Jurkat, Clone E6-1 (cell line): Measurements from ENCODE around the gene TASL. TPM values are rescaled to one million over a fixed set of nuclear protein-coding genes. Genes with fewer than 3 reads are reported as not detected.
"Not testable (repeated sequence)": the region's sequence is repeated elsewhere in the genome, so short reads cannot be mapped to it uniquely, and the experiment has no call there.

Experiments used
- DNase-seq: peaks from one replicate; pipeline ENCODE4 v3.0.0-alpha.2; 2011; ENCODE audit warnings: low read depth, low spot score
- H3K4me3 ChIP-seq: 2 replicates; pipeline ENCODE4 v1.5.1; 2011; ENCODE audit warnings: mild to moderate bottlenecking, low read length, control low read depth, moderate library complexity
- polyA plus RNA-seq: library from polyadenylated mRNA; unstranded; fragments of >200 nt; gene quantifications from one replicate; pipeline ENCODE4 v1.2.1, GENCODE V29; 2012; ENCODE audit warnings: missing spikeins; ENCODE audit not compliant: insufficient read length, insufficient read depth

TASL gene, protein sequence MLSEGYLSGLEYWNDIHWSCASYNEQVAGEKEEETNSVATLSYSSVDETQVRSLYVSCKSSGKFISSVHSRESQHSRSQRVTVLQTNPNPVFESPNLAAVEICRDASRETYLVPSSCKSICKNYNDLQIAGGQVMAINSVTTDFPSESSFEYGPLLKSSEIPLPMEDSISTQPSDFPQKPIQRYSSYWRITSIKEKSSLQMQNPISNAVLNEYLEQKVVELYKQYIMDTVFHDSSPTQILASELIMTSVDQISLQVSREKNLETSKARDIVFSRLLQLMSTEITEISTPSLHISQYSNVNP
- polyA plus RNA-seq: not detected

DNA sequence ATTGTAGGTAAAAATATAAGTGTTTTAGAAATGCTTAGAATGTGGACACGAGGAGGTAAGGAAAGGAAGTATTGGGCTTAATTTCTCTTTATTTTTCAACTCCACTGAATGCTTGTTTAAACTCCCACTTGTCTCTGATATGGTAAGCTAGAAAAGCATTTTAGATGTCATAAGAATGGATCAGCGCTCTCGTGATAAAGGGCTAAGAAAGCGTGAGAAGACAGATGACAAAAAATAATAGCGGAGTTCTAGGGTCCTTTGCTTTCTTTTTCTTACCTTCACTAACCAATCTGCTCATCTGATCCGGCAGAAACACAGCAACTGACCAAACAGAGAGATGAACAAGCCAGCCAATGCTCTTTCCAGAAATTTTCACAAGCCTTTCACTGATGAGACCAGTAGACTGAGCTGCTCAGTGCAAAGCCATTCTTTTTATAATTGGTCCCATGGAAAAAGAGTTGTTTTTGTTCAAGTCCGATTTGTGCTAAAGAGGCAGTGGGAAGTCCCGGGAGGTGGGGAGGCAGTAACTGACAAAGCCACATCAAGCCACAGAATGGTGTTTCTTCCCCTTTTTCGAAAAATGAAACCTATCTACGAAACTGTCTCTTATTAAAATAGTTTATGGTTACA is at the start of gene TASL:
TSS of gene TASL (minus strand) at position 405 of the 630 bp plus-strand sequence. CDS start 17,411 bp downstream, outside the sequence.
- H3K4me3 ChIP-seq: no peak within 1 kb of the TSS
- no peak for DNase-seq

DNA sequence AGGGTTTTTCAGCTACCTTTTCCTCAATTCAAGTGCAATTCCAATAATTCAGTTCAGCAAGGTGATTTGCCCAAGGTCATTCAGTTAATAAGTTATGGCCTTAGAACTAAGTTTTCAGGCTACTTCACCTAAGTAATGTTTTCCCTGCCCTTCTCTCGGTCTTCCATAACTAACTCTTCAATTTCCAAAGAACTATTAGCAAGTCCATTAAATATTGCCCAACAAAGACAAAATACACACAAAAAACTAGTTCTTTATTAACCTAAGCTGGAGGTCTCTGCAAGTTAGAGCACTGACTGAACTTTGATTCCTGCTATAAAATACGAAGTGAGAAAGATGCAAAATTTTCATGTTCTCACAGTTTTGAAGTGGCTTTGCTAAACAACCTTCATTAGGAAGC is 48.8 kb upstream of the TASL start:
- H3K4me3 ChIP-seq: no peak overlapping the region
- DNase-seq: no peak

DNA sequence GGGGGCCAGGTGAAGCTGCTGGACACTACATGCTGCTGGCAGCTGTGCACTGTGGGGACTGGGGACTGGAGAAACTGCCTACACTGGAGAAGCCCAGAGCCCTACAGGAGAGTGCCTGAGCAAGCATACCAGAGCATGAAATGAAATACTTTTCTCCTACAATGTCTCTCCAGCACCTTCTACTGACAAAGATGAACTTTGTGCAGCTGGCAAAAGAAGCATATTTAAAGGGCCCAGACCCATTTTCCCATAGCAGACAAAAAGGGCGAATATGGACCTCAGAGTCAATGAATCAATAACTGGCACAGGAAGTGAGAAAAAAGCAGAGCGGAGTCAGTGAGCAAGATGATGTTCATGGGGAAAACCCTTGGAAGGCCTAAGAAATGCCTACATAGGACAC is 44.8 kb upstream of the TASL start:
- H3K4me3 ChIP-seq: no peak overlapping the region
- DNase-seq: no peak

DNA sequence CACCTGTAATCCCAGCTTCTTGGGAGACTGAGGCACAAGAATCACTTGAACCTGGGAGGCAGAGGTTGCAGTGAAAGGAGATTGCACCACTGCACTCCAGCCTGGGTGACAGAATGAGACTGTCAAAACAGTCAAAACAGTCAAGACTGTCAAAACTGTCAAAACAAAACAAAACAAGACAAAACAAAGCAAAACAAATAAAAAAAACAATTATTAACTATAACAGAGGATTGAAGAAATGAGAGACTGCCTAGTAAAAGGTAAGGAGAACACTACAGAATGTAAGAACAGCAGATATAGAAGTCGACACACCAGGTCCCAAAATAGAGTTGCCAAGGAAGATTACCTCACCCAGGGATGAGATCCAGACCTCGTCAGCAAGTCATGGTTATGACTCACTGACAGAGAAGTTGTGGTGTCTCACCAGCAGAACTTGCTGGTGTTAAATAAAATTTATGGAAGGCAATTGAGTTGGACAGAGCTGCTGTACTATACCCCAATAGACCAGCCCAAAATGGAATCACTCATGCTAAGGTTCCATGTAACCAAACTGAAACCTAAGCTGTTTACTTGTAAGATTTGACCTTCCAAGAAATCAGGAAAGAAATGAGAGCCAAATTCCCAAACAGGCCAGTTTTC is 43.5 kb upstream of the TASL start:
- DNase-seq: no peak
- no peak overlapping the region for H3K4me3 ChIP-seq

- no peak for DNase-seq
- H3K4me3 ChIP-seq: no peak overlapping the region
Observed at GRCh38 chrX:30620125-30620524, 42.6 kb upstream of the TASL start.

GRCh38 chrX:30618160-30618765 is 40.7 kb upstream of the TASL start:
- DNase-seq: no peak
- H3K4me3 ChIP-seq: no peak overlapping the region

DNA sequence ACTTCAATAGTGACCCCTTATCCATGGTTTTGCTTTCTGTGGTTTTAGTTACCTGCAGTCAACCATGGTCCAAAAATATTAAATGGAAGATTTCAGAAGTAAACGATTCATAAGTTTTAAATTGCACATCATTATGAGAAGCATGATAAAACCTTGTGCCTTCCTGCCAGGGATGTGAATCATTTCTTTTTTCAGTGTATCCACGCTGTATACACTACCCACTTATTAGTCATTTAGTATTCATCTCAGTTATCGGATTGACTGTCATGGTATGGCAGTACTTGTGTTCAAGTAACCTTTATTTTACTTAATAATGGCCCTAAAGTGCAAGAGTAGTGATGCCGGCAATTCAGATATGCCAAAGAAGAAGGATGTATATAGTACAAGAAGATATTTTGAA is 37.7 kb upstream of the TASL start:
- H3K4me3 ChIP-seq: no peak overlapping the region
- DNase-seq: no peak

DNA sequence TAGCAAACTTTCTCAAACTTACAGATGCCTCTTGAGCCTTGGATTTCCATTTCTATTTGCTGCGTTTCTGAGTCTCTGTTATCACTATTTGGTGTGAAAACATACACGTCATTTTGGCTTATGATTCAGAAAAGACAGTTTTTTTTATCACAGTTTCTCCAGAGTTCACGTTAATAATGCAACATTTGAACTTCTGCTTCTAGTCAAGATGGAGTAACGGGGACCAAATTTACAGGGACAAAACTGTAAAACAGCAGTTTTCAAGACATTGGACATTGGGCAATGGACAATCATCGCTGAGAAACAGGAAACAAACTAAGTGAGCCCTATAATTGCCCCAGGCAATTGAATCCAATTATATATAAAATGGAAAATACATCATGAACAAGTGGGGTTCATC is 36.2 kb upstream of the TASL start:
- H3K4me3 ChIP-seq: no peak overlapping the region
- DNase-seq: no peak

- H3K4me3 ChIP-seq: no peak overlapping the region
- DNase-seq: no peak
Observed at GRCh38 chrX:30612250-30612655, 34.7 kb upstream of the TASL start.

DNA sequence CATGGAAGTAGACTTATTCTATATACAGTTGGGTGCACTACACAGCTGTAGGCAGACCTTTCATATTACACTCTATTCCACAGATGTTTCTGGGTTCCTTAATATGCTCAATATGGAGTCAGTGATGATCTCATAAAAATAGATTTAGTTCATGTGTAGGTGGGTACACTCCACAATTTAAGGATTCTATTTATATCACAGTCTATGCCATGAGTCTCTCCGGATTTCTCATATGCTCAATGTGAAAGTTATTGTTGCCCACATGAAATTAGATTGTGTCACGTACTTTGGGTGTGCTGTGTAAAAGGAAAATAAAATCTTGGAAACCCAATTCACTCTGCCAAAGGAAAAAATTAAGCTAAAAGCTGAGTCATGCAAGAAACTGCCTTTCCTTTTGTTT is 32.5 kb upstream of the TASL start:
- DNase-seq: no peak
- H3K4me3 ChIP-seq: no peak overlapping the region

DNA sequence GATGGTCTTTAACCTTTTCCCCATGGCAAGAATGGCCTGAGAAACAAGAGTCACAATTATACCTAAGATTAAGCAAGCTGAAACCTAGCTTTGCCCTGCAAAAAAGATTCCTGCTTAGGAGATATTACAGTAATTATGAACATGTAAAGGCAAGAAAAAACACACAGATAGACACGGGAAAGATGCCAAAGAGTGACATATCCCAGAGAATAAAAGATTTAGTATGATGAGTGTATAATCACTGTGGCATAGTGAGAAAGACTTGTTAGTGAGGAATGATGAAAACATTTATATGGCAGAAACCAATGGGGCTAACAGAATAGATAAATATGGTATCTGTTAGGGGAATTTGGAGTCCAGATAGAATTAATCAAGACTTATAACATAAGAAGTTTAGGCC is 29.6 kb upstream of the TASL start:
- DNase-seq: no peak
- H3K4me3 ChIP-seq: no peak overlapping the region

- not testable (repeated sequence) for H3K4me3 ChIP-seq, DNase-seq
Observed at GRCh38 chrX:30600269-30601176, 23.0 kb upstream of the TASL start.

GRCh38 chrX:30597216-30598012 is 19.8 kb upstream of the TASL start:
- H3K4me3 ChIP-seq: no peak overlapping the region
- no peak for DNase-seq

DNA sequence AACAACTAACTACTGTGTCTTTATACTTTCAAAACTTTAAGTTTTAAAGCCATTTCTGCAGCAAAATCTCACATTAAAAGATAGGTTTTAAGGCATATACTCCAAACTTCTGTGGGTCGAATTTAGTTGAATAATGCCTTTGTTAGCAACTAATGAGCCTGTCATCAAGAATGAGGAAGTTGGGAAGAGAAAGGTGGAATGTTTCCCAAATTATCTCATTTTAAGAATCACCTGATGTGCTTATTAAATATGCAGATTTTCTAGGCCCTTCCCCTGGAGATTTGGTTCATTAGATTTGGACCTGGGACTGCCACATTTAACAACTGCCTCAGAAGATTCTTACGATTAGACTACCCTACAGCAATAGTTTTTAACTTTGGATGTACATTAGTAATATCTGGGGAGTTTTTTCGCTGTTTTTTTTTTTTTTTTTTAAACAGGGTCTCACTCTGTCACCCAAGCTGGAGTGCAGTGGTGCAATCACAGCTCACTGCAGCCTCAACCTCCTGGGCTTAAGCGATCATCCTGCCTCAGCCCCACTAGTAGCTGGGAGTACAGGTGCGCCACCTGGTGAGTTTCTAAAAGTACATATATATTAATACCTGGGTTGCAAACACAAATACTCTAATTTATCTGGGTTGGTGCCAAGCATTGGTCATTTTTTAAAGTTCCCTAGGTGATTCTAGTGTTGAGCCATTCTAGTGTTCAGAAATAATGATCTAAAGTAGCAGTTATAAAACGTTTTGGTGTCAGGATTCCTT is 16.1 kb upstream of the TASL start:
- DNase-seq: no peak
- H3K4me3 ChIP-seq: no peak overlapping the region

DNA sequence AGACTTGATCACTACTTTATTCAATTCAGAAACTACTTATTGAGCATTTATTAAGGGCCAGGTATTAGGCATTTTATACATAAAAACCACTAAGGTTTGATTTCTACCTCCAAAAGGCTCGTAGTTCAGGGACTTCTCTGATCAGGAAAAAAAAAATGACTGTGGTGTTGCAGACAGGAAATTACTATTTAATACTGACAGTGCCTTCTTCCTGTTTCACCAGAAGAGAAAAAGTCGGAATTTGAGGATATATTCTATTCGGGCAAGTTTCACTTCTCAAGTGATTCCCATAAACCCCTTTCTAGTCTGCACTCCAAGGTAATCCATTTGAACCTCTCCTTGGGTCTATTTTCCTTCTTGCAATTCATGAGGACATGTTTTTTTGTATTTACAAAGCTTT is 15.3 kb upstream of the TASL start:
- no peak overlapping the region for H3K4me3 ChIP-seq
- DNase-seq: no peak

DNA sequence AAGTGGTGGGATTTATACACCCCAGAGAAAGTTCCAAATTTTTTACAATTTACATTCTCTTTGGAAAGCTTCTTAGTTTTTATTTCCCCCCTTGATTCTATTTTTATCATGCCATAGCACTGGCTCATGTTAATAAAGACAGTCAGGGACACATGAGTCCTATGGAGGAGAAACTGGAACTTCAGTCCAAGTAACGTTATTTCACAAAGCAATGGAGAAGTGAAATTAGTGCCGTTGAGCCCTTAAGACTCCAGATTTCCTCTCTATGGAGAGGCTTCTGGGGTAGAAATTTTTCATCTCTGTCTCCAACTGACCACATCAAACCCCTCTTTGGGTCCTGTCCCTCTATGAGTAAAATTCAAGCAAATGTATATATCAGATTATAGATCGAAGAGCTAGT is 12.8 kb upstream of the TASL start:
- no peak overlapping the region for H3K4me3 ChIP-seq
- DNase-seq: no peak

DNA sequence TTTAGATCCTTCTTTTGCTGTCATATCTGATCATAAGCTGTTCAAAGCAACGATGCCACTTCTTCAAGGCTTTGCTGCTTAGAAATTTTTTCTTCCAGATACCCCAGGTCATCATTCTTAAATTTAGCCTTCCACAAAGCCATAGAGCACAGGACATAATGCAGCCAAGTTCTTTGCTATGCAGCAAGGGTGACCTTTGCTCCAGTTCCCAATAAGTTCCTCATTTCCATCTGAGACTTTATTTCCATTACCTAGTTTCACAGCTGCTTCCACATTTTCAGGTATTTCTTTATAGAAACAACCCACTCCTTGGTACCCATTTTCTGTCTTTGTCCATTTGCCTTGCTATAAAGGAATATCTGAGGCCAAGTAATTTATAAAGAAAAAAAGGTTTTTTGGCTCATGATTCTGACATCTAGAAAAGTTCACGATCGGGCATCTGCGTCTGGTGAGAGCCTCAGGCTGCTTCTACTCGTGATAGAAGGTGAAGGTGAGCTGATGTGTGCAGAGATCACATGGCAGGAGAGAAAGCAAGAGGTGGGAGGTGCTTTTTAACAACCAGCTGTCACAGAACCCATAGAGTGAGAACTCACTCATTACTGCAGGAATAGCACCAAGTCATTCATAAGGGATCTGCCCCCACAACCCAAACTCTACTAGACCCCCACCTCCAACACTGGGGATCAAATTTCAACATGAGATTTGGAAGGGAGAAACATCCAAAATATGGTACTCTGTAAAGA is 11.8 kb upstream of the TASL start:
- no peak for DNase-seq
- no peak overlapping the region for H3K4me3 ChIP-seq
